ENCODE measurements around the gene SLC32A1.
A peak's percentile ranks its signal among the peaks of the same experiment; 100 is the strongest.

DNA sequence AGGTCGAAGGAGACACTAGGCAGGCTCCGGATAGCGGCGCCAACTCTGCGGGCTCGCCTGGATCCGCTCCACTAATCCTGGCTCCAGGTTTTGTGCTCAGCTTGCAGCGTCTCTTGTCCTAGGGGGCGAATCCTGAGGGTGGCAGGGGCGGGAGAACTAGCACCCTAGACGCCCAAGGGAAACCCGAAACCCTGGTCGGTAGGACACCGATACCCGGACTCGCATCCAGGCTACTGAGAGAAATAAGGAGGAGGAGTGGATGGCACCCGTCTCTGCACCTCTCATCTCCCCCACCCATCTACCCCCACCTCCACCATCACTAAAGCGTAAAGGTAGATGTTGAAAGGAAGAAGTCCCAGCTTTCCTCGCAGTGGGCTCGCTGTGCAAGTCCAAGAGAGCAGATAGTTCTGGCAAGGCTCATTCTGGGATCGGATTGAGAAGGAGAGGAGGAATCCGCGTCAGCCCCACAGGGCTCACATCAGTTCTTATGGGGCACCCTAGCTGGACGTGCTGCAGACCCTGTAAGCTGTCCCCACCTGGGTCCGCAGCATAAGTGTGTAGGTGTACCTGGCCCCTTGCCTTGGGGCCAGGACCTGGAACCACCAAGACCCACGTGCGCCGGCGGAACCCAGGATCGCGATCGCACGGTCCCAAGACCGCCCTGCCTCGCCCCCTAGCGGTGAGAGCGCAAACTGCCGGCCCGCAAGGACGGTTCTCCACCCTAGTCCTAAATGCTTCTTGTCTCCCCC lies 6.9 kb downstream of the SLC32A1 start:
- TF ChIP-seq, protein P1, sequence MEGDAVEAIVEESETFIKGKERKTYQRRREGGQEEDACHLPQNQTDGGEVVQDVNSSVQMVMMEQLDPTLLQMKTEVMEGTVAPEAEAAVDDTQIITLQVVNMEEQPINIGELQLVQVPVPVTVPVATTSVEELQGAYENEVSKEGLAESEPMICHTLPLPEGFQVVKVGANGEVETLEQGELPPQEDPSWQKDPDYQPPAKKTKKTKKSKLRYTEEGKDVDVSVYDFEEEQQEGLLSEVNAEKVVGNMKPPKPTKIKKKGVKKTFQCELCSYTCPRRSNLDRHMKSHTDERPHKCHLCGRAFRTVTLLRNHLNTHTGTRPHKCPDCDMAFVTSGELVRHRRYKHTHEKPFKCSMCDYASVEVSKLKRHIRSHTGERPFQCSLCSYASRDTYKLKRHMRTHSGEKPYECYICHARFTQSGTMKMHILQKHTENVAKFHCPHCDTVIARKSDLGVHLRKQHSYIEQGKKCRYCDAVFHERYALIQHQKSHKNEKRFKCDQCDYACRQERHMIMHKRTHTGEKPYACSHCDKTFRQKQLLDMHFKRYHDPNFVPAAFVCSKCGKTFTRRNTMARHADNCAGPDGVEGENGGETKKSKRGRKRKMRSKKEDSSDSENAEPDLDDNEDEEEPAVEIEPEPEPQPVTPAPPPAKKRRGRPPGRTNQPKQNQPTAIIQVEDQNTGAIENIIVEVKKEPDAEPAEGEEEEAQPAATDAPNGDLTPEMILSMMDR (IDR thresholded peaks at IDR 0.05) = peak; percentile 61 to 84 (median 68)
- TF ChIP-seq POLR2A (IDR thresholded peaks at IDR 0.05) = no peak
